IMR-90 (cell line): ENCODE results near the gene VAC14. TPM values are rescaled to one million over a fixed set of nuclear protein-coding genes. Genes with fewer than 3 reads are reported as not detected.

ENCODE experiments used
- ATAC-seq: fragments of 200-7000 bp; cut with Tn5 transposase; 2 replicates; pipeline ENCODE4 v1.9.1; 2020; ENCODE audit warnings: low read depth, mild to moderate bottlenecking, moderate library complexity
- BruUV-seq: library from RNA; stranded (reverse); fragments of 400-500 nt; replicated peaks from 2 replicates; lab custom pipeline; 2021; lab: Mats Ljungman, UMichigan
- CTCF ChIA-PET: fragments of 300-600 bp; formaldehyde crosslinking; extraction: SDS; loops from one replicate; lab custom pipeline; 2021; ENCODE audit warnings: antibody characterized with exemption; lab: Yijun Ruan, JAX
- POLR2A ChIA-PET: fragments of 300-600 bp; sonication (Branson Sonifier 250); formaldehyde crosslinking; loops from one replicate; lab custom pipeline; 2022; ENCODE audit warnings: antibody characterized with exemption; ENCODE audit not compliant: unreplicated experiment; lab: Charles Lee
- DNase-seq: peaks from one replicate; pipeline ENCODE4 v3.0.0; 2013
- H2AFZ ChIP-seq: replicated peaks from 2 replicates; pipeline ENCODE3; 2013; ENCODE audit warnings: low read length, mild to moderate bottlenecking; ENCODE audit not compliant: poor library complexity
- H2AK5ac ChIP-seq: 2 replicates; pipeline ENCODE4 v1.6.1; 2013; ENCODE audit warnings: low read depth, low read length, inconsistent platforms
- H2AK9ac ChIP-seq: replicated peaks from 2 replicates; pipeline ENCODE3; 2013; ENCODE audit warnings: mild to moderate bottlenecking, low read depth, low read length, moderate library complexity; ENCODE audit not compliant: poor library complexity
- H2BK120ac ChIP-seq: 2 replicates; pipeline ENCODE4 v1.6.1; 2013; ENCODE audit warnings: low read depth, low read length, inconsistent platforms
- H2BK15ac ChIP-seq: 3 replicates; pipeline ENCODE4 v1.6.1; 2013; ENCODE audit warnings: low read depth, low read length, inconsistent platforms
- H2BK20ac ChIP-seq: 2 replicates; pipeline ENCODE4 v1.6.1; 2013; ENCODE audit warnings: low read depth, mild to moderate bottlenecking, inconsistent platforms, low read length, moderate library complexity
- H2BK5ac ChIP-seq: 2 replicates; pipeline ENCODE4 v1.6.1; 2013; ENCODE audit warnings: mild to moderate bottlenecking, low read depth, low read length, inconsistent platforms; ENCODE audit not compliant: poor library complexity, severe bottlenecking
- H3K14ac ChIP-seq: replicated peaks from 2 replicates; pipeline ENCODE4 v1.6.1; 2013; ENCODE audit warnings: low read depth, low read length, inconsistent platforms
- H3K18ac ChIP-seq: 2 replicates; pipeline ENCODE4 v1.6.1; 2013; ENCODE audit warnings: low read depth, low read length, control low read depth
- H3K23ac ChIP-seq: 2 replicates; pipeline ENCODE4 v1.6.1; 2013; ENCODE audit warnings: low read depth, low read length, inconsistent platforms
- H3K27ac ChIP-seq: 2 replicates; pipeline ENCODE4 v1.5.1; 2013; ENCODE audit warnings: mild to moderate bottlenecking, control low read depth, low read length; ENCODE audit not compliant: insufficient read depth
- H3K27me3 ChIP-seq: 2 replicates; pipeline ENCODE4 v1.6.1; 2013; ENCODE audit warnings: low read length; ENCODE audit not compliant: control insufficient read depth, insufficient read depth
- H3K36me3 ChIP-seq: 2 replicates; pipeline ENCODE4 v1.6.1; 2013; ENCODE audit warnings: low read length, mixed read lengths; ENCODE audit not compliant: control insufficient read depth, insufficient read depth
- H3K4ac ChIP-seq: 2 replicates; pipeline ENCODE4 v1.6.1; 2013; ENCODE audit warnings: low read depth, low read length, inconsistent platforms
- H3K4me1 ChIP-seq: 2 replicates; pipeline ENCODE4 v1.6.1; 2013; ENCODE audit warnings: low read length, mixed read lengths; ENCODE audit not compliant: control insufficient read depth, insufficient read depth
- H3K4me2 ChIP-seq: 2 replicates; pipeline ENCODE4 v1.6.1; 2013; ENCODE audit warnings: low read depth, mild to moderate bottlenecking, control low read depth, low read length, moderate library complexity
- H3K4me3 ChIP-seq: 2 replicates; pipeline ENCODE4 v1.5.1; 2013; ENCODE audit warnings: low read depth, mild to moderate bottlenecking, control low read depth, low read length, moderate library complexity; ENCODE audit not compliant: insufficient read depth
- H3K56ac ChIP-seq: 2 replicates; pipeline ENCODE4 v1.6.1; 2013; ENCODE audit warnings: low read length, inconsistent platforms; ENCODE audit not compliant: insufficient read depth; ENCODE audit errors: extremely low read depth
- H3K79me1 ChIP-seq, 2 experiments: 2 replicates each; pipeline ENCODE4 v1.6.1; 2013; ENCODE audit warnings: low read length in 2 of 2, inconsistent platforms in 1 of 2, low read depth in 1 of 2
- H3K9ac ChIP-seq: 2 replicates; pipeline ENCODE4 v1.6.1; 2013; ENCODE audit warnings: low read depth, low read length, control low read depth
- H3K9me1 ChIP-seq: 2 replicates; pipeline ENCODE4 v1.6.1; 2013; ENCODE audit warnings: low read length, inconsistent platforms; ENCODE audit not compliant: insufficient read depth
- H3K9me3 ChIP-seq: 2 replicates; pipeline ENCODE4 v1.6.1; 2013; ENCODE audit warnings: low read length; ENCODE audit not compliant: control insufficient read depth, insufficient read depth
- H4K20me1 ChIP-seq: 2 replicates; pipeline ENCODE4 v1.6.1; 2013; ENCODE audit warnings: low read length, inconsistent platforms; ENCODE audit not compliant: insufficient read depth
- H4K5ac ChIP-seq: 2 replicates; pipeline ENCODE4 v1.6.1; 2013; ENCODE audit warnings: mild to moderate bottlenecking, low read depth, low read length, control low read depth
- H4K8ac ChIP-seq, 2 experiments: 2 replicates each; pipeline ENCODE4 v1.6.1; 2013; ENCODE audit warnings: low read depth in 2 of 2, low read length in 2 of 2, control low read depth in 1 of 2, inconsistent platforms in 1 of 2
- H4K91ac ChIP-seq: 2 replicates; pipeline ENCODE4 v1.6.1; 2013; ENCODE audit warnings: low read depth, low read length, inconsistent platforms; ENCODE audit not compliant: insufficient read depth
- BHLHE40 ChIP-seq: fragments of 150-350 bp; IDR thresholded peaks from 2 replicates; pipeline ENCODE4 v1.6.1; 2016; ENCODE audit warnings: mild to moderate bottlenecking, low read depth, low read length
- CEBPB ChIP-seq: IDR thresholded peaks from 2 replicates; pipeline ENCODE4 v1.6.1; 2012; ENCODE audit warnings: low read depth, low read length, improper control_type of control experiment
- CHD1 ChIP-seq: IDR thresholded peaks from 2 replicates; pipeline ENCODE4 v1.6.1; 2012; ENCODE audit warnings: low read depth, low read length, improper control_type of control experiment
- FOS ChIP-seq: fragments of 150-350 bp; IDR thresholded peaks from 2 replicates; pipeline ENCODE4 v1.6.1; 2016; ENCODE audit warnings: low read depth, low read length
- MXI1 ChIP-seq: IDR thresholded peaks from 2 replicates; pipeline ENCODE4 v1.6.1; 2012; ENCODE audit warnings: low read depth, mild to moderate bottlenecking, low read length, moderate library complexity, borderline replicate concordance
- NFE2L2 ChIP-seq: fragments of 150-350 bp; IDR thresholded peaks from 2 replicates; pipeline ENCODE4 v1.6.1; 2016; ENCODE audit warnings: low read depth, mild to moderate bottlenecking, low read length
- RCOR1 ChIP-seq: IDR thresholded peaks from 2 replicates; pipeline ENCODE4 v1.6.1; 2012; ENCODE audit warnings: mild to moderate bottlenecking, low read length, improper control_type of control experiment; ENCODE audit not compliant: insufficient replicate concordance
- USF2 ChIP-seq: fragments of 150-350 bp; IDR thresholded peaks from 2 replicates; pipeline ENCODE4 v1.6.1; 2017; ENCODE audit warnings: mild to moderate bottlenecking, antibody characterized with exemption, low read length, low read depth
- WGBS, 2 experiments: methylation state at CpG; one replicate each; pipeline versions ENCODE4 v1.1.5 to v1.1.7; 2013; ENCODE audit warnings: missing lambda C conversion rate in 2 of 2; ENCODE audit not compliant: insufficient read length in 1 of 2; ENCODE audit errors: extremely low coverage in 2 of 2; 5-methylcytosine and 5-hydroxymethylcytosine counted together
- dilution Hi-C: fragments of 300-500 bp; cut with HindIII; formaldehyde crosslinking; loops from one replicate; pipeline ENCODE4 v1.14.3; 2018; ENCODE audit warnings: low sequenced_read_pairs; ENCODE audit not compliant: unreplicated experiment
- in situ Hi-C: fragments of 300-500 bp; cut with MboI; formaldehyde crosslinking; loops from 3 replicates; pipeline ENCODE4 v1.14.3; 2019; ENCODE audit warnings: low sequenced_read_pairs, inconsistent platforms, mixed read lengths
- intact Hi-C: fragments of 100-400 bp; cut with micrococcal nuclease; formaldehyde crosslinking; loops from 2 replicates; pipeline ENCODE4 v1.10.0; 2022
- polyA plus RNA-seq, 3 experiments: library from polyadenylated mRNA; depleted of rRNA; stranded (reverse); fragments of >200 nt; gene quantifications; 2 replicates each; pipeline ENCODE4 v1.2.3, GENCODE V29; 2012; ENCODE audit warnings: low replicate concordance in 1 of 3
- total RNA-seq: library from RNA; depleted of rRNA; stranded (reverse); fragments of >200 nt; gene quantifications from 2 replicates; pipeline ENCODE4 v1.2.3, GENCODE V29; 2012

Gene VAC14
- total and polyA plus RNA-seq, 2 of the 4 experiments (the other 2 are of a cell fraction), result 21.1 to 40.2 TPM

GRCh38 chr16:70740914-70741782, 59.8 kb downstream of the VAC14 start:
- Histone ChIP-seq H3K23ac (peak overlapping the region; percentile 81), H3K56ac (peak overlapping the region; percentile 88; the same call in 1 of the 2 replicates), H3K4me1 (peaks cover 52% of the 10 kb centered on the region), H3K36me3 (peaks cover 8% of the 10 kb centered on the region; the same call in 1 of the 2 replicates), H2BK5ac (peak overlapping the region; percentile 86), H4K20me1 (no peaks in the 10 kb centered on the region), H3K4me3 (no peak overlapping the region), H3K9ac (peak overlapping the region; percentile 25), H2BK20ac (peak overlapping the region; percentile 94), H2AFZ (peak overlapping the region; percentile 89), H2AK5ac (peak overlapping the region; percentile 100), H3K27ac (peak overlapping the region; percentile 79), H3K18ac (peak overlapping the region; percentile 52), H3K79me1 (peaks cover 0 to 67% of the 10 kb centered on the region in 2 experiments; a peak in 2 of 4 replicates), H2BK120ac (peak overlapping the region; percentile 99), H3K4me2 (no peak overlapping the region), H4K91ac (peak overlapping the region; percentile 93), H3K14ac (peak overlapping the region; percentile 98), H3K27me3 (no peaks in the 10 kb centered on the region), H4K8ac (peak overlapping the region; percentile 86 to 96), H3K9me1 (peaks cover 39% of the 10 kb centered on the region), H2BK15ac (peak overlapping the region; percentile 95; the same call in 2 of the 3 replicates), H2AK9ac (peak overlapping the region; percentile 98), H4K5ac (peak overlapping the region; percentile 53), H3K9me3 (no peaks in the 10 kb centered on the region), H3K4ac (peak overlapping the region; percentile 99)
- ChIA-PET CTCF (interaction anchor here (1.0 to 1.3 kb wide), 3 partner anchors 29 to 38 kb away, joined by 3 to 5 read pairs (median 3); no protein-coding TSS in a partner anchor), POLR2A (no interaction called here)
- in situ Hi-C loops (no loop called here), dilution Hi-C loops (no loop called here), intact Hi-C loops (no loop called here)
- BruUV-seq, result no TSS peak
- DNase-seq (peak; percentile 87), ATAC-seq (peak; percentile 18)
- TF ChIP-seq NFE2L2 (peak; percentile 58; the same call in 1 of the 2 replicates), CEBPB (no peak), RCOR1 (peak; percentile 63), BHLHE40 (peak; percentile 97), FOS (no peak), USF2 (peak; percentile 57), MXI1 (peak; percentile 71; the same call in 1 of the 2 replicates), CHD1 (0 out of 2 replicates have a peak, but pooled peaks have one; percentile 15)
- 53% methylated on average over 9 of the region's 20 CpGs; no CpG with 5 or more reads in 1 of the 2 experiments for WGBS, 2 experiments
